ENCODE data around the gene GRIK2. TPM values are rescaled to one million over a fixed set of nuclear protein-coding genes. Genes with fewer than 3 reads are reported as not detected.

The GRIK2 gene
- total RNA-seq, 1 donor from 2014 or later = 2.8 TPM

DNA sequence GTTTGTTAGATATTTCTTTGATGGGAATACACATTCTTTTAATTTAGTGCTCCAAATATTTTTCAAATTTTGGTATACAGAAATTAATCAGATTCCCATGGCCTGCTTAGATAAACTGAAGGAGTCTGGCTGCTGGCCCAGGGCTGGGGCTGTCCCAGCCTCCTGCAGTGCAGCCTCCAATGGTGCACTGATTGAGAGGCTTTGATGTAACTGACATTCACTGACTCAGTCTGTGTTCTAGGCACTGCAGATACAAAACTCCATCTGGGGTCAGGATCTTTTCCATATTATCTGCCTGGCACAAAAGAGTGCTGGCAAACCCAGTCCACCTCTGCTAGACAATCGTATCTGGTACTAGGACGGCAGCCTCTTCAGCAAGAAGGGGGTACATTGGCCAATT lies 64.8 kb downstream of the GRIK2 start:
- DNase-seq (ENCODE audit: low spot score) = no peak
- TF ChIP-seq, protein P1, sequence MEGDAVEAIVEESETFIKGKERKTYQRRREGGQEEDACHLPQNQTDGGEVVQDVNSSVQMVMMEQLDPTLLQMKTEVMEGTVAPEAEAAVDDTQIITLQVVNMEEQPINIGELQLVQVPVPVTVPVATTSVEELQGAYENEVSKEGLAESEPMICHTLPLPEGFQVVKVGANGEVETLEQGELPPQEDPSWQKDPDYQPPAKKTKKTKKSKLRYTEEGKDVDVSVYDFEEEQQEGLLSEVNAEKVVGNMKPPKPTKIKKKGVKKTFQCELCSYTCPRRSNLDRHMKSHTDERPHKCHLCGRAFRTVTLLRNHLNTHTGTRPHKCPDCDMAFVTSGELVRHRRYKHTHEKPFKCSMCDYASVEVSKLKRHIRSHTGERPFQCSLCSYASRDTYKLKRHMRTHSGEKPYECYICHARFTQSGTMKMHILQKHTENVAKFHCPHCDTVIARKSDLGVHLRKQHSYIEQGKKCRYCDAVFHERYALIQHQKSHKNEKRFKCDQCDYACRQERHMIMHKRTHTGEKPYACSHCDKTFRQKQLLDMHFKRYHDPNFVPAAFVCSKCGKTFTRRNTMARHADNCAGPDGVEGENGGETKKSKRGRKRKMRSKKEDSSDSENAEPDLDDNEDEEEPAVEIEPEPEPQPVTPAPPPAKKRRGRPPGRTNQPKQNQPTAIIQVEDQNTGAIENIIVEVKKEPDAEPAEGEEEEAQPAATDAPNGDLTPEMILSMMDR (IDR thresholded peaks at IDR 0.05; ENCODE audit: unreplicated experiment) = no peak
- no peaks in the 10 kb centered on the region for H3K4me1 Mint-ChIP-seq (ENCODE audit: unreplicated experiment)
- peaks cover 1% of the 10 kb centered on the region for H3K27me3 Mint-ChIP-seq (ENCODE audit: unreplicated experiment)
- H3K27ac Mint-ChIP-seq (ENCODE audit: unreplicated experiment) = no peak overlapping the region
- H3K36me3 Mint-ChIP-seq (ENCODE audit: low read depth, unreplicated experiment) = no peaks in the 10 kb centered on the region
- no peak overlapping the region for H3K4me3 Mint-ChIP-seq (ENCODE audit: unreplicated experiment)
- no peaks in the 10 kb centered on the region for H3K9me3 Mint-ChIP-seq (ENCODE audit: unreplicated experiment)

DNA sequence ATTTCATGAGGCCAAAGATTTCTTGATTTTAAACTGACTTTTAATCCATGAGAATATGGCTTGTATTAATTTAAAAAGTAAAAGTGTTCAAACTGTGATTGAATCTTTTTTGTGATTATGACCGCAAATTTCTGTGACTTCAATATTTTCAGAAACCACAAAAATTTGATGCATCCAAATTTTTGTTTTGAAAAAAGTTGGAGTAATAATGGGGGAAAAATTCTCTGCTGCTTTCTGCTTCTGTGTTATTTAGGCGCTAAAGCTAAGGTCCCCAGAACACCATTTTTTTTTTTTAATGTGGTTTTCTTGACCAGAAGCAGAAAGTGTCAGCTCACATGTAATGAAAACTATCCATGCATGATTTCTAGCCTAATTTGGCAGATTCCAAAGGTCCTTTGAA lies 65.3 kb downstream of the GRIK2 start:
- peaks cover 1% of the 10 kb centered on the region for H3K27me3 Mint-ChIP-seq (ENCODE audit: unreplicated experiment)
- H3K9me3 Mint-ChIP-seq (ENCODE audit: unreplicated experiment) = no peaks in the 10 kb centered on the region
- H3K4me3 Mint-ChIP-seq (ENCODE audit: unreplicated experiment) = no peak overlapping the region
- no peaks in the 10 kb centered on the region for H3K36me3 Mint-ChIP-seq (ENCODE audit: low read depth, unreplicated experiment)
- no peaks in the 10 kb centered on the region for H3K4me1 Mint-ChIP-seq (ENCODE audit: unreplicated experiment)
- TF ChIP-seq, protein P1 (IDR thresholded peaks at IDR 0.05; ENCODE audit: unreplicated experiment) = no peak
- DNase-seq (ENCODE audit: low spot score) = no peak
- H3K27ac Mint-ChIP-seq (ENCODE audit: unreplicated experiment) = no peak overlapping the region

DNA sequence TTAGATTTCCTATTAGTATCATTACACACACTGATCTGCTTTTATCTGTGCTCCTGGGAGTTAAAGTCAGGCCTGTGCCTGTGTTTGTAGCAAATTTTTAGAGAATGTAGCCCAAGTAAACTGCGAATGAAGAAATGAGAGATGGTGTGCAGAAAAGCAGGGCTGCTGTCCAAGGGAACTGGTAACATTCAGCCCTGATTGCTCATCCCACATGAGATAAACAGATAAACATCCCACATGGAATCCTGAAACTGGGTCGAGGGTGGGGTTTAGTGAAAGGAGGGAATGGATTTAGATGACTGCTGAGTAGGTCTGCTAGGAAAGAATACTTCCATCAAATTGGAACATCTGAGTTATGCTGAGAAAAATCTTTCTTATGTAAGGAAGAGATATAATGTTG lies 69.1 kb downstream of the GRIK2 start:
- H3K9me3 Mint-ChIP-seq (ENCODE audit: unreplicated experiment) = no peaks in the 10 kb centered on the region
- no peak overlapping the region for H3K27ac Mint-ChIP-seq (ENCODE audit: unreplicated experiment)
- peaks cover 1% of the 10 kb centered on the region for H3K27me3 Mint-ChIP-seq (ENCODE audit: unreplicated experiment)
- no peaks in the 10 kb centered on the region for H3K36me3 Mint-ChIP-seq (ENCODE audit: low read depth, unreplicated experiment)
- DNase-seq (ENCODE audit: low spot score) = no peak
- H3K4me1 Mint-ChIP-seq (ENCODE audit: unreplicated experiment) = no peaks in the 10 kb centered on the region
- TF ChIP-seq, protein P1 (IDR thresholded peaks at IDR 0.05; ENCODE audit: unreplicated experiment) = no peak
- no peak overlapping the region for H3K4me3 Mint-ChIP-seq (ENCODE audit: unreplicated experiment)

DNA sequence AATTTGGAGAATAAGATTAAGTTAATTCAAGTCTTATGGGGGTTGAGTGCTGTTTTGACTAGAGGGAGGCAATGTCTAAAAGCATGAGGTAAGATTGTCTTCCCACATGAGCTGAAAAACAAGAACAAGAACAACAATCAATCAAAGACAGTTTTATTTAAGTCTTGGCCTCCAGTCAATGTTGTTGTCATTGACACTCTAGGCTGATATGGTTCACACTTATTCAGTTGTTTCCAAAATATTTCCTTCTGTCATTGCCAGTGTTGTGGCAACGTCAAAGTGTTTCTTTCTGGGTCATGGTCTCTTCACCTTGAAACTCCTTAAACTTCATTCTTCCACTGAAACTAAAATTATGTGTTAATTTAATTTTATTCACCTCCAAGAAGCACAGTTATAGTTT lies 72.4 kb downstream of the GRIK2 start:
- Mint-ChIP-seq H3K27me3 (ENCODE audit: unreplicated experiment) (no peaks in the 10 kb centered on the region), H3K4me1 (ENCODE audit: unreplicated experiment) (no peaks in the 10 kb centered on the region), H3K4me3 (ENCODE audit: unreplicated experiment) (no peak overlapping the region), H3K9me3 (ENCODE audit: unreplicated experiment) (no peaks in the 10 kb centered on the region), H3K36me3 (ENCODE audit: low read depth, unreplicated experiment) (no peaks in the 10 kb centered on the region), H3K27ac (ENCODE audit: unreplicated experiment) (no peak overlapping the region)
- TF ChIP-seq, protein P1 (IDR thresholded peaks at IDR 0.05; ENCODE audit: unreplicated experiment) = no peak
- no peak for DNase-seq (ENCODE audit: low spot score)

DNA sequence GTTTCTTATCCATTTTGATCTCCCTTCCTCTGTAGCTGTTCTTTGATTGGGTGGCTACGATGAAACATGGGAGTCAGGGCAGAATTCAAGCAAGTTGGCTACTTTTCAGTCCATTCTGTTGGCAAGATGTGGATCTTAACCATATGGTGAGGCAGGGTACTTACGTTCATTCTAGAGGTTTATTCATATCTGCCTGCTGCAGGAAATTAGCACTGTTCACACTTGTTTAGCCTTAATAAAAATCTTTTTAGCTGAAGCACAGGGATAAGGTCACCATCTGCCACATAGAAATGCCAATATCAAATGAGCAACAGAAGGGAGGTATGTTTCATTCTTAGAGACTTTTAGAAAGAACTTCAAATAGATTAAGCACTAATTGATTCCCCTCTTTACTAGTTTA lies 83.9 kb downstream of the GRIK2 start:
- no peaks in the 10 kb centered on the region for H3K9me3 Mint-ChIP-seq (ENCODE audit: unreplicated experiment)
- H3K27me3 Mint-ChIP-seq (ENCODE audit: unreplicated experiment) = no peaks in the 10 kb centered on the region
- no peak overlapping the region for H3K4me3 Mint-ChIP-seq (ENCODE audit: unreplicated experiment)
- TF ChIP-seq, protein P1 (IDR thresholded peaks at IDR 0.05; ENCODE audit: unreplicated experiment) = no peak
- H3K4me1 Mint-ChIP-seq (ENCODE audit: unreplicated experiment) = no peaks in the 10 kb centered on the region
- no peak for DNase-seq (ENCODE audit: low spot score)
- H3K36me3 Mint-ChIP-seq (ENCODE audit: low read depth, unreplicated experiment) = no peaks in the 10 kb centered on the region
- H3K27ac Mint-ChIP-seq (ENCODE audit: unreplicated experiment) = no peak overlapping the region

All from endothelial cell (in vitro differentiated cells).